B cell (primary cell): Measurements from ENCODE around the gene ANKRD7. TPM values are rescaled to one million over a fixed set of nuclear protein-coding genes. Genes with fewer than 3 reads are reported as not detected.

ENCODE experiments used
- ATAC-seq: fragments of 200-7000 bp; cut with Tn5 transposase; one replicate; pipeline ENCODE4 v1.10.0; 2021; ENCODE audit warnings: low read depth, mild to moderate bottlenecking, moderate number of reproducible peaks, moderate library complexity
- CTCF ChIA-PET: fragments of 350-600 bp; sonication (Branson Sonifier 250); formaldehyde crosslinking; loops from one replicate; lab custom pipeline; 2021; ENCODE audit warnings: antibody characterized with exemption, inconsistent platforms; lab: Charles Lee
- POLR2A ChIA-PET: fragments of 350-600 bp; sonication (Branson Sonifier 250); formaldehyde crosslinking; loops from one replicate; lab custom pipeline; 2021; ENCODE audit warnings: antibody characterized with exemption; lab: Charles Lee
- DNase-seq: peaks from one replicate; pipeline ENCODE4 v3.0.0; 2013
- H2AFZ ChIP-seq: 2 replicates; pipeline ENCODE4 v1.6.1; 2012; ENCODE audit warnings: mild to moderate bottlenecking, low read depth, low read length; ENCODE audit not compliant: insufficient read depth, poor library complexity, severe bottlenecking
- H3K27ac ChIP-seq, 2 donors: 1 replicate in 1 of 2; 2 replicates in 1 of 2; pipeline ENCODE4 v1.5.1; 2012 to 2013; ENCODE audit warnings: low read length in 2 of 2, mild to moderate bottlenecking in 2 of 2, moderate library complexity in 1 of 2
- H3K27me3 ChIP-seq, 4 experiments: fragments of 200-600 bp in 1 of 4; sonication (generic) in 1 of 4; replicated peaks in 1 of 4; 1 replicate in 2 of 4; 2 replicates in 2 of 4; pipeline versions ENCODE4 v1.6.1 to v1.7.0; 2013 to 2016; ENCODE audit warnings: low read length in 3 of 4, mild to moderate bottlenecking in 2 of 4, mixed read lengths in 1 of 4, moderate library complexity in 1 of 4; ENCODE audit not compliant: insufficient read depth in 4 of 4, control insufficient read depth in 3 of 4; ENCODE audit errors: control extremely low read depth in 1 of 4
- H3K36me3 ChIP-seq, 2 experiments: replicated peaks in 1 of 2; 1 replicate in 1 of 2; 2 replicates in 1 of 2; pipeline versions ENCODE4 v1.6.1 to v1.7.1; 2013; ENCODE audit warnings: low read length in 1 of 2; ENCODE audit not compliant: insufficient read depth in 2 of 2, control insufficient read depth in 1 of 2; ENCODE audit errors: control extremely low read depth in 1 of 2, extremely low read depth in 1 of 2
- H3K4me1 ChIP-seq, 2 donors: fragments of 200-600 bp in 1 of 2; sonication (generic) in 1 of 2; 1 replicate in 1 of 2; 2 replicates in 1 of 2; pipeline versions ENCODE4 v1.5.1 to v1.6.1; 2013 to 2017; ENCODE audit warnings: low read length in 2 of 2; ENCODE audit not compliant: control insufficient read depth in 2 of 2, insufficient read depth in 2 of 2
- H3K4me2 ChIP-seq: replicated peaks from 2 replicates; pipeline ENCODE3; 2012; ENCODE audit warnings: mild to moderate bottlenecking, low read depth, low read length; ENCODE audit not compliant: poor library complexity, severe bottlenecking
- H3K4me3 ChIP-seq, 5 experiments: fragments of 200-600 bp in 1 of 5; sonication (generic) in 1 of 5; 1 replicate in 3 of 5; 2 replicates in 2 of 5; pipeline versions ENCODE4 v1.5.1 to v1.7.0; 2011 to 2016; ENCODE audit warnings: low read length in 4 of 5, mild to moderate bottlenecking in 4 of 5, low read depth in 2 of 5, control low read depth in 1 of 5, moderate library complexity in 1 of 5; ENCODE audit not compliant: insufficient read depth in 1 of 5; ENCODE audit errors: control extremely low read depth in 1 of 5, extremely low read depth in 1 of 5
- H3K79me2 ChIP-seq: fragments of 200-600 bp; sonication (generic); one replicate; pipeline ENCODE4 v1.6.0; 2016; ENCODE audit warnings: low read length; ENCODE audit not compliant: control insufficient read depth, insufficient read depth
- H3K9ac ChIP-seq: fragments of 200-600 bp; sonication (generic); 2 replicates; pipeline ENCODE4 v1.6.1; 2017; ENCODE audit warnings: mild to moderate bottlenecking, low read length, moderate library complexity
- H3K9me3 ChIP-seq, 3 donors: one replicate each; pipeline versions ENCODE4 v1.6.1 to v1.7.1; 2013; ENCODE audit warnings: low read length in 2 of 3; ENCODE audit not compliant: control insufficient read depth in 2 of 3, insufficient read depth in 1 of 3; ENCODE audit errors: control extremely low read depth in 1 of 3
- H4K20me1 ChIP-seq: 2 replicates; pipeline ENCODE4 v1.6.0; 2012; ENCODE audit warnings: mild to moderate bottlenecking, low read length; ENCODE audit not compliant: insufficient read depth, control insufficient read depth, poor library complexity, severe bottlenecking
- H3K27ac Mint-ChIP-seq: one replicate; pipeline ENCODE4 v1.8.0; 2021; ENCODE audit warnings: mixed read lengths
- H3K27me3 Mint-ChIP-seq: one replicate; pipeline ENCODE4 v1.8.0; 2021; ENCODE audit warnings: mixed read lengths
- H3K4me1 Mint-ChIP-seq: one replicate; pipeline ENCODE4 v1.8.0; 2021; ENCODE audit warnings: mixed read lengths
- H3K4me3 Mint-ChIP-seq: one replicate; pipeline ENCODE4 v1.8.0; 2021; ENCODE audit warnings: mixed read lengths
- H3K9me3 Mint-ChIP-seq: one replicate; pipeline ENCODE4 v1.8.0; 2022; ENCODE audit warnings: mixed read lengths; ENCODE audit not compliant: insufficient read depth
- CTCF ChIP-seq: fragments of 200-600 bp; IDR thresholded peaks from one replicate; pipeline ENCODE4 v1.8.0; 2022; ENCODE audit warnings: antibody characterized with exemption, mild to moderate bottlenecking
- EZH2 ChIP-seq: IDR thresholded peaks from 2 replicates; pipeline ENCODE4 v1.6.1; 2012; ENCODE audit warnings: borderline replicate concordance, low read depth, mild to moderate bottlenecking, moderate library complexity, low read length; ENCODE audit not compliant: insufficient read depth, poor library complexity, severe bottlenecking
- WGBS: methylation state at CpG from one replicate; pipeline ENCODE4 v1.1.5; 2013; ENCODE audit warnings: missing lambda C conversion rate; ENCODE audit not compliant: insufficient coverage; 5-methylcytosine and 5-hydroxymethylcytosine counted together
- intact Hi-C: fragments of 100-400 bp; cut with micrococcal nuclease; formaldehyde crosslinking; loops from one replicate; pipeline ENCODE4 v1.10.0; 2022
- polyA plus RNA-seq: library from polyadenylated mRNA; depleted of rRNA; stranded (reverse); fragments of >200 nt; gene quantifications from 2 replicates; pipeline ENCODE4 v1.2.3, GENCODE V29; 2012
- total RNA-seq, 2 donors: library from RNA; stranded (reverse); fragments of 120-200 nt in 1 of 2; gene quantifications; 1 replicate in 1 of 2; 2 replicates in 1 of 2; pipeline versions ENCODE4 v1.2.3 to v1.2.4, GENCODE V29; 2013 to 2022

Gene ANKRD7
- total and polyA plus RNA-seq, 2 donors (not counting 1 experiment from before 2014, with no cell fraction given), result not detected

- ChIA-PET CTCF (no interaction called here), POLR2A (no interaction called here)
- Histone ChIP-seq H3K4me3 (no peak overlapping the region), H3K27me3 (no peaks in the 10 kb centered on the region), H3K9me3 (no peaks in the 10 kb centered on the region), H3K9ac (no peak overlapping the region), H3K4me1 (peaks cover 5 to 12% of the 10 kb centered on the region in 2 donors), H3K36me3 (no peaks in the 10 kb centered on the region), H3K4me2 (no peak overlapping the region), H3K79me2 (no peaks in the 10 kb centered on the region), H2AFZ (no peak overlapping the region), H4K20me1 (no peaks in the 10 kb centered on the region), H3K27ac (no peak overlapping the region)
- WGBS, result no CpG with 5 or more reads among the region's 1 CpG
- ATAC-seq (no peak), DNase-seq (no peak)
- no peak overlapping the region for H3K27ac Mint-ChIP-seq
- TF ChIP-seq EZH2, result no peak
- no peak for TF ChIP-seq CTCF
- no peaks in the 10 kb centered on the region for H3K9me3 Mint-ChIP-seq
- H3K4me1 Mint-ChIP-seq, result peaks cover 16% of the 10 kb centered on the region
- intact Hi-C loops, result no loop called here
- peaks cover 21% of the 10 kb centered on the region for H3K27me3 Mint-ChIP-seq
- no peak overlapping the region for H3K4me3 Mint-ChIP-seq
These were observed 7.3 kb upstream of the ANKRD7 start for GRCh38 chr7:118217210-118217619.

GRCh38 chr7:118218413-118219156, 5.9 kb upstream of the ANKRD7 start:
- no peak overlapping the region for H3K4me3 ChIP-seq
- intact Hi-C loops, result no loop called here
- H3K4me1 Mint-ChIP-seq, result peaks cover 13% of the 10 kb centered on the region
- H3K27me3 Mint-ChIP-seq, result peaks cover 14% of the 10 kb centered on the region
- peaks cover 0 to 6% (median 2%) of the 10 kb centered on the region in 4 experiments for H3K27me3 ChIP-seq
- H3K36me3 ChIP-seq, result no peaks in the 10 kb centered on the region
- no peaks in the 10 kb centered on the region for H3K9me3 ChIP-seq
- POLR2A ChIA-PET, result no interaction called here
- no peak for TF ChIP-seq CTCF
- no peak for TF ChIP-seq EZH2
- WGBS, result 100% methylated on average over 1 of the region's 8 CpGs
- H3K9ac ChIP-seq, result no peak overlapping the region
- H4K20me1 ChIP-seq, result no peaks in the 10 kb centered on the region
- DNase-seq (no peak), ATAC-seq (no peak)
- H3K9me3 Mint-ChIP-seq, result no peaks in the 10 kb centered on the region
- no peak overlapping the region for H3K27ac ChIP-seq
- no peak overlapping the region for H3K4me3 Mint-ChIP-seq
- H3K27ac Mint-ChIP-seq, result no peak overlapping the region
- peaks cover 5 to 12% of the 10 kb centered on the region in 2 donors for H3K4me1 ChIP-seq
- H3K4me2 ChIP-seq, result no peak overlapping the region
- CTCF ChIA-PET, result no interaction called here
- no peaks in the 10 kb centered on the region for H3K79me2 ChIP-seq
- no peak overlapping the region for H2AFZ ChIP-seq
